Measurements from ENCODE around the gene SVIP.

Gene SVIP

GRCh38 chr11:22787551-22788162 is 41.9 kb downstream of the SVIP start:
- peak; percentile 4 to 8 for DNase-seq

DNA sequence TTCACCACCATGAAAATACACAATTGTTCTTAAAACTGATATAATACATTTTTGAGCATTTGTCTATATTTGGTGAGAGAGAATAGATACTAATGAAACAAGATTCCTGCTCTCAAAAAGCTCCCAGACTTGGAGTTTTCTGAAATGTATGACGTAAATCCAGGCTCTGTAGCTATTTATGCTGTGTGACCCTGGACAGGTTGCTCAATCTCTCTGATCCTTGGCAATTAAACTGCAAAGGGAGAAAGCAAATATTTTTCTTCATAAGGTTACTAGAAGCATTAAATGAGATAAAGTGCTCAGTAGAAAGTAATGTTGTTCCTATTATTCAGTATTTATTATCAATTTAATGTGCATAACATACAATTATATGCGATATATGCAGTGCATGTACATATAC is 42.5 kb downstream of the SVIP start:
- no peak for DNase-seq

DNA sequence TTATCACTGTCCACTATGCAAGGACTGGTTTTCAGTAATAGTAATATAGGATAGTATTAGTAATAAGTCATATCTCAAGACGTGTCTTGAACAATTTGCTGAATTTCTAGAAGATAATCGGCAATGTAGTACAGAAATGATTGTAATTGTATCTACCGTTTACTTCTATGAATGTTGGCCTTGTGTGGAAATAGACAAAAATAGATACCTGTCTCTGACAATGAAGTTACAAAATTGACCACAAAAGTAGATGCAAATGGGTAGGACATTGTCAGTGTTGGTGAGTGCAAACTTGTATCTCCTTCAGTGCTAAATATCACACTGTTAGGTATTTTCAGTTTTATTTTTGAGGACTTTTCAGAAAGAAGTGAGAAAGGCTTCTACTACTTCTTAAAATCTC is 43.1 kb downstream of the SVIP start:
- no peak for DNase-seq

DNA sequence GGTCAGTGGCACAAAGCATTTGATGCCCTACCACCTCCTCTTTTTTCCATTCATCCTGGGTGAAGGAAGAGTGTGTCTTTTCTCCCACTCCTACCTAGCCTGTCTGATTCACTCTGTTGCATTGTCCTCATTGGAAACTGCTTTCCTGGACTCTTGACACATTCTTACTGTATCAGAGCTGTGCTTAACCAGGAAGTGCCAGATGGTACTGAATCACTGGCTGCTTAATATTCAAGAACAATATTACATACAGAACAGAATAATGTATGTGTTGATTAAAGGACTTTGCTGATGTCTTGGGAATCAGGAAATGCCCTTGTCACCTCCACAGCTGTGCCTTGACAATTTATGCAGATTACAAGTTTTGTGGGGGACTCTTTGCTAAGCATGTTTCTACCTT is 44.4 kb downstream of the SVIP start:
- no peak for DNase-seq

DNA sequence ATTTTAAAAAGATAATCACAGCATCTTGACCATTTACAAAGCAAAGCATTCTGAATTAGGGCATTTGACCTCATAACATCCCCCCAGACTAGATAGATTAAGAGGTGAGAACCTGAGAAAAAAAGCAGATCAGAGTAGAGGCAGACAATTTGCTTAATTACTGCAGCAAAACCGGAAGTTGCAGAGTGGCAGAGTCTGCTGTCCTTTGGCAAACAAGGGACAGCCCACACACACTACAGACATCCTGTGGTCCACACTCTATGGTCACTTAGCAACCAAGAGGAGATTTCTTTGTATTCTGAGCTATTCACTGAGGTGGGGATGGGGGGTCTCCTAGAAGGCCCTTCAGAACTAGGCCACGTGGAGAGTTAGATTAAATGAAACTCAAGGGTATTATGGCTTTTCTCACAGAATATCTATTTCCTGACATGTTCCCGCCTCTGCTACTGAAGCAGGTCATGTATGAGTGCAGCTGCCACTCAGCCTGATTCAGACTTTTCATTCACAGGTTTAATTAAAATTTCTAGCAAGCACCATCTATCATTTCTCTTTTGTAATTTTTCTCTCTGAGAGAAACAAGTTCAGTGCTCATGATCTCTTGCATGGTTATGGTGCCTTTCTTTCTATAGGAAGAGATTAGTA is 48.5 kb downstream of the SVIP start:
- no peak for DNase-seq

GRCh38 chr11:22779850-22780249 is 49.8 kb downstream of the SVIP start:
- no peak for DNase-seq

- no peak for DNase-seq
These were observed 51.0 kb downstream of the SVIP start for GRCh38 chr11:22778642-22779041.

DNA sequence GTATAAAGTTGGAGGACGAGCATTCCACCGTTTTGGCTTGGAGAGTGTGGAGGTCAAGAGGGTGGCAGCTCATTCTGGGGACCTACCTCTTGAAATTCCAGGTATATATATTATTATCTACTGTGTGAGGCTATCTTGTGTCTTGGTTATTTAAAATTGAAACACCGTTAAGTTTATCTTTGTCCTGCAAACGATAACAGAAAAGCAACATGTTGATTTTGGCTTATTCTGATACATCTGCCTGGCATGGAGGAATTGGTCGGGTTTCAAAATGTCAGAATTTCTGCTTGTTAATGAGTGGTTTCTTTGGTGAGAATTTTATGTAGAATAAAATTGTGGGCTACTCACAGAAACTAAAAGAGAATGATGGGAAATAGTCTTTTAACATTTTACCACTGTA is 54.4 kb downstream of the SVIP start:
- no peak for DNase-seq

- no peak for DNase-seq
These were observed 54.9 kb downstream of the SVIP start for GRCh38 chr11:22774716-22775115.

DNA sequence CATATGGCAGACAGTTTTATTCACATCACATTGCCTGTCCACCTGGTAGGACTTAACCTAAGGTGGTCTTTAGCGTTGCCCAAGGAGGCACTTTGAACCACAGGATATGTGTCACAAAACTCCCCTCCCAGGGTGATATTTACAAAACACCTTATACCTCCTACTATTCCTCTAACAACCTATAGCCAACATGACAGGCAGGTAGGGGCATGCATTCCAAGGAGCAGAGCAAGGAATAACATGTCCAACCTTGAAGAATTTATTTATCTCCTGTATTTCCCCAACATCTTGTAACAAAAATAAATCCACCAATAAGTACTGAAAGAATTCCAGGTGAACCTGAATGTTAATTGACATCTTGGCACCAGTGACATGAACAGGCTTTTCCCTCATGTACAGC is 60.5 kb downstream of the SVIP start:
- no peak for DNase-seq

Data from activated CD4-positive, alpha-beta T cell treated with anti-CD3 and anti-CD28 coated beads, Interleukin-2, amount 50 U/mL, for 4 hours (primary cell).